ENCODE data around the gene C21orf91.

C21orf91 gene

GRCh38 chr21:17829472-17829871, 10.3 kb upstream of the C21orf91 start:
- Histone ChIP-seq H3K9me3 (ENCODE audit: control insufficient read depth, insufficient read depth, low read length) (no peaks in the 10 kb centered on the region), H3K79me2 (ENCODE audit: control insufficient read depth, low read length) (no peaks in the 10 kb centered on the region), H3K27ac (ENCODE audit: low read depth, low read length) (no peak overlapping the region), H3K4me2 (ENCODE audit: low read length) (no peak overlapping the region), H3K4me3 (ENCODE audit: low read length) (no peak overlapping the region), H3K27me3 (ENCODE audit: control insufficient read depth, low read length) (no peaks in the 10 kb centered on the region), H3K36me3 (ENCODE audit: control insufficient read depth, low read length) (no peaks in the 10 kb centered on the region), H3K9me2 (replicated peaks; ENCODE audit: control insufficient read depth, low read length) (no peaks in the 10 kb centered on the region), H3K4me1 (ENCODE audit: control insufficient read depth, low read length) (peaks cover 2% of the 10 kb centered on the region), H4K20me1 (ENCODE audit: control insufficient read depth, insufficient read depth, low read depth, low read length) (no peaks in the 10 kb centered on the region), H3F3A (ENCODE audit: control insufficient read depth, insufficient read depth) (no peaks in the 10 kb centered on the region)
- no peak for TF ChIP-seq CTCF (IDR thresholded peaks at IDR 0.05; ENCODE audit: low read depth, low read length, poor library complexity, severe bottlenecking)
- TF ChIP-seq EZH2phosphoT487 (IDR thresholded peaks at IDR 0.05; ENCODE audit: borderline replicate concordance, low read length) = no peak

DNA sequence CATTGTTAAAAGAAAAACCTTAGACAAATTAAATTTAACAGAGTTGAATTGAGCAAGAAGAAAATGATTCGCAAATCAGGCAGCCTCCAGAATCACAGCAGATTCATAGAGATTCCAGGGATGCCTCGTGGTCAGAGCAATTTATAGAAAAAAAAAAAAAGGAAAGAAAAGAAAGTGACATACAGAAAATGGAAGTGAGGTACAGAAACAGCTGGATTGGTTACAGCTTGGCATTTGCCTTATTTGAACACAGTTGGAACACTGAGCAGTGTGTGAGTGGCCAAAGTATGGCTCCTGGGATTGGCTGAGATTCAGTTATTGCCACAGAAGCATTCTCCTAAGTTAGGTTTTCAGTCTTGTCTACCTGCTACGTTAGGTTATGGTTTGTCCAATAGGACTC, 9.1 kb upstream of the C21orf91 start:
- H3K4me1 ChIP-seq (ENCODE audit: control insufficient read depth, low read length) = no peaks in the 10 kb centered on the region
- H4K20me1 ChIP-seq (ENCODE audit: control insufficient read depth, insufficient read depth, low read depth, low read length) = no peaks in the 10 kb centered on the region
- no peaks in the 10 kb centered on the region for H3K79me2 ChIP-seq (ENCODE audit: control insufficient read depth, low read length)
- H3K36me3 ChIP-seq (ENCODE audit: control insufficient read depth, low read length) = no peaks in the 10 kb centered on the region
- no peaks in the 10 kb centered on the region for H3K9me3 ChIP-seq (ENCODE audit: control insufficient read depth, insufficient read depth, low read length)
- no peak overlapping the region for H3K4me3 ChIP-seq (ENCODE audit: low read length)
- TF ChIP-seq CTCF (IDR thresholded peaks at IDR 0.05; ENCODE audit: low read depth, low read length, poor library complexity, severe bottlenecking) = no peak
- TF ChIP-seq EZH2phosphoT487 (IDR thresholded peaks at IDR 0.05; ENCODE audit: borderline replicate concordance, low read length) = no peak
- H3K9me2 ChIP-seq (replicated peaks; ENCODE audit: control insufficient read depth, low read length) = no peaks in the 10 kb centered on the region
- H3F3A ChIP-seq (ENCODE audit: control insufficient read depth, insufficient read depth) = no peaks in the 10 kb centered on the region
- no peaks in the 10 kb centered on the region for H3K27me3 ChIP-seq (ENCODE audit: control insufficient read depth, low read length)
- H3K27ac ChIP-seq (ENCODE audit: low read depth, low read length) = no peak overlapping the region
- no peak overlapping the region for H3K4me2 ChIP-seq (ENCODE audit: low read length)

- Histone ChIP-seq H3K9me3 (ENCODE audit: control insufficient read depth, insufficient read depth, low read length) (no peaks in the 10 kb centered on the region), H3K36me3 (ENCODE audit: control insufficient read depth, low read length) (peaks cover 2% of the 10 kb centered on the region; the same call in 1 of the 2 replicates), H3K4me3 (ENCODE audit: low read length) (no peak overlapping the region), H3K27ac (ENCODE audit: low read depth, low read length) (no peak overlapping the region), H3K79me2 (ENCODE audit: control insufficient read depth, low read length) (peaks cover 3% of the 10 kb centered on the region), H3K9me2 (replicated peaks; ENCODE audit: control insufficient read depth, low read length) (no peaks in the 10 kb centered on the region), H3F3A (ENCODE audit: control insufficient read depth, insufficient read depth) (no peaks in the 10 kb centered on the region), H4K20me1 (ENCODE audit: control insufficient read depth, insufficient read depth, low read depth, low read length) (no peaks in the 10 kb centered on the region), H3K4me2 (ENCODE audit: low read length) (no peak overlapping the region), H3K4me1 (ENCODE audit: control insufficient read depth, low read length) (peaks cover 11% of the 10 kb centered on the region), H3K27me3 (ENCODE audit: control insufficient read depth, low read length) (no peaks in the 10 kb centered on the region)
- TF ChIP-seq EZH2phosphoT487 (IDR thresholded peaks at IDR 0.05; ENCODE audit: borderline replicate concordance, low read length) = no peak
- no peak for TF ChIP-seq CTCF (IDR thresholded peaks at IDR 0.05; ENCODE audit: low read depth, low read length, poor library complexity, severe bottlenecking)
These were observed 4.7 kb upstream of the C21orf91 start for GRCh38 chr21:17823846-17824245.

Measured in DOHH2 (cell line).